ENCODE data around the gene PCYT2.
"Not testable (repeated sequence)": the region's sequence is repeated elsewhere in the genome, so short reads cannot be mapped to it uniquely, and the experiment has no call there.

Gene PCYT2

GRCh38 chr17:81911277-81911961 lies at the start of gene PCYT2:
TSS of gene PCYT2 (minus strand) at chr17:81911399. CDS start at chr17:81911355, 44 bp downstream.
- DNase-seq = peak; percentile 82

DNA sequence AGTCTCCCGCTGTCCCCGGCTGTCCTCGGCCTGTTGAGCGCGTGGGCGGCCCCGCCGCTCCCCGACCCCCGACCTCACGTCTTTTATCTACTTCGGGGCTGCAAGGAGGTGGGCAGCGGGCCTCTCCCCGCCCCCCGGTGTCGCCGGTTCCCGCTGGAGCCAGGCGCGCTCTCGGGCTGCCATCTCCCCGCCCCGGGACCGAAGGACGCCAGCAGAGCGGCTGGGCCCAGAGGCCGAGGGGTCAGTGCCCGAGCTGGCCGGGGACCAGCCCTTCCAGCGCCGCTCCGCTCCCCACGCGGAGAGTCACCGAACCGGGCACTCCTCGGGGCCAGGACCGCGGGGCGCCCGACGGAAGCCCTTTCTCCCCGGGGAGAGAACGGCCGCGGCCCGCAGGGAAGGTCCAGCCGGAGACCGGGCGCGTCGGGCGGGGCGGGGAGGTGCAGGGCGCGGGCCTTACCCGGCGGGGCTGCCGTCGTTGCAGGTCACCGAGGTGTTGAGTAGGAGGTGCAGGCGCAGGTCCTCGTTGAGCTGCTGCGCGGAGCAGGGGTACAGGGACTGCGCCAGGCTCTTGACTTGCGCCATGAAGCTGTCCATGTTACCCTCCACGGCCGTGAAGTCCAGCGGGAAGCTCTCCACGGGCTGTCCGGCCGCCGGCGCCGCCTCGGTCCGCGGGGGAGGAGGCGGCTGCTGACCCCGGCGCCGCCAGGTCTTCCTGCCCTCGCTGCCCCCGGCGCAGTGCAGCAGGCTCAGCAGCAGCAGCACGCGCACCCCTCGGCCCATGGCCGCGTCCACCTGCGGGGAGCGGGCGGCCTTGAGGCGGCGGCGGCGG lies 49.1 kb upstream of the PCYT2 start:
- no peak for DNase-seq

- DNase-seq = no peak
These were observed 48.3 kb upstream of the PCYT2 start for GRCh38 chr17:81959362-81960129.

- DNase-seq = no peak
These were observed 47.6 kb upstream of the PCYT2 start for GRCh38 chr17:81958633-81959342.

- no peak for DNase-seq
These were observed 46.7 kb upstream of the PCYT2 start for GRCh38 chr17:81957691-81958432.

- no peak for DNase-seq
These were observed 45.7 kb upstream of the PCYT2 start for GRCh38 chr17:81956607-81957589.

- no peak for DNase-seq
These were observed 44.8 kb upstream of the PCYT2 start for GRCh38 chr17:81955756-81956544.

DNA sequence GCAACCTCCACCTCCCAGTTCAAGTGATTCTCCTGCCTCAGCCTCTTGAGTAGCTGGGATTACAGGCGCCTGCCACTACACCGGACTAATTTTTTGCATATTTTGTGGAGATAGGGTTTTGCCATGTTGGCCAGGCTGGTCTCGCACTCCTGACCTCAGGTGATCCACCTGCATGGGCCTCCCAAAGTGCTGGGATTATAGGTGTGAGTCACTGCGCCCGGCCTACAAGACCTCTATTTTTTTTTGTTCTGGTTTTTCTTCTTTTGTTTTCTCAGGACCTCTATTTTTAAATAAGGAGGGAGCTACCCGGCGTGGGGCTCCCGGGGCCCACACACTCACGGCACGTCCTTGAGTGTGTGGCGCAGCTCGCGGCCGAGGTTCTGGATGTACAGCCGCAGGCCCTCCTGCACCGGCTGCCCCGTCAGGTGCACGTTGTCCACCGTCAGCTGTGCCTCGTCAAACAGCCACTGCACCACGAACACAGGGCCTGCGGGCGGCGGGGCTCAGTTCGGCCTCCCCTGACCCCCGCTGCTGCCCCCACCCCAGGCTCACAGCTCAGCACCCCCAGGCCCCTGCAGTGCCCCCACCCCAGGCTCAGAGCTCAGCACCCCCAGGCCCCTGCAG lies 44.0 kb upstream of the PCYT2 start:
- DNase-seq = no peak

GRCh38 chr17:81954131-81955057 lies 43.2 kb upstream of the PCYT2 start:
- DNase-seq = no peak

DNA sequence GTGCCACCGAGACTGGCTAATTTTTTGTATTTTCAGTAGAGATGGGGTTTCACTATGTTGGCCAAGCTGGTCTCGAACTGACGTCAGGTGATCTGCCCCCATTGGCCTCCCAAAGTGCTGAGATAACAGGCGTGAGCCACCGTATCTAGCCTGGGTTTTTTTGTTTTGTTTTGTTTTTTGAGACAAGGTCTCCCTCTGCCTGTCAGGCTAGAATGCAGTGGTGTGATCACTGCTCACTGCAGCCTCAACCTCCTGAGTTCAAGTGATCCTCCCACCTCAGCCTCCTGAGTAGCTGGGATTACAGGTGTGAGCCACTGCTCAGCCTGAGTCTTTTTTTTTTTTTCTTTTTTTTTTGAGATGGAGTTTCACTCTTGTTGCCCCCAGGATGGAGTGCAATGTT lies 42.2 kb upstream of the PCYT2 start:
- DNase-seq = not testable (repeated sequence)

GRCh38 chr17:81952792-81953228 lies 41.6 kb upstream of the PCYT2 start:
- DNase-seq = no peak

DNA sequence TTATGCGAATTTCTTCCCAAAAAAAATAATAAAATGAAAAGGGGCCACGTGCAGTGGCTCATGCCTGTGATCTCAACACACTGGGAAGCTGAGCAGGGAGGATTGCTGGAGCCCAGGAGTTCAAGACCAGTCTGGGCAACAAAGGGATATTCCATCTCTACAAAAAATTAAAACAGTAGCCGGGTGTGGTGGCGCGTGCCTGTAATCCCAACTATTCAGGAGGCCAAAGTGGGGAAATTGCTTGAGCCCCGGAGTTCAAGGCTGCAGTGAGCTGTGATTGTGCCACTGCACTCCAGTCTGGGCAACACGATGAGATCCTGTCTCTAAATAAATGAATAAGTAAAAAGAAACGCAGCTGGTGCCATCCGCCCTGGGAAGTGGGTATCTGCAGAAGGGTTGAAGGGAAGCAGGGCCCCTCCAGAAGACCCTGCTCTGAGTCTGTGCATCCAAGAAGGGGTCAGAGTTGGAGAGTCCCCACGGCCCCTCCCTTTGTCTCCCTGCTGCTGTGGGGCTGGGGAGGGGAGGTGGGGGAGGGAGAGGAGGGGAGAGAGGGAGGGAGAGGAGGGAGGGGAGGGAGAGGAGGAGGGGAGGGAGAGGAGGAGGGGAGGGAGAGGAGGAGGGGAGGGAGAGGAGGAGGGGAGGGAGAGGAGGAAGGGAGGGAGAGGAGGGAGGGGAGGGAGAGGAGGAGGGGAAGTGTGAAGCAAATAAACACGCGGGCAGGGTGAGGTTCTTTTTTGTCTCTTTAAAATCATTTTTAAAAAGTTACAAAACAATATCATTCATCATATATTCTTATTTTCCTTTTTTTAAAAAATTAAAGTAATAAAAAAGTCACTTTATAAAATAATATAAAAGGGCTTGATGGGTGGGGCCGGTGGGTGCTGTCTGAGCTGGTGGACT lies 40.8 kb upstream of the PCYT2 start:
- DNase-seq = no peak

- no peak for DNase-seq
These were observed 39.3 kb upstream of the PCYT2 start for GRCh38 chr17:81950501-81950900.

- DNase-seq = no peak
These were observed 37.6 kb upstream of the PCYT2 start for GRCh38 chr17:81948635-81949378.

GRCh38 chr17:81947189-81947588 lies 36.0 kb upstream of the PCYT2 start, which contains the start of gene MYADML2:
TSS of gene MYADML2 (minus strand) at chr17:81947233. CDS start at chr17:81941741, 5,492 bp downstream.
- no peak for DNase-seq

- DNase-seq = no peak
These were observed 33.7 kb upstream of the PCYT2 start for GRCh38 chr17:81944858-81945257.
